Activated T-cell treated with anti-CD3 and anti-CD28 coated beads, Interleukin-2, amount 50 U/mL, for 48 hours (primary cell): ENCODE measurements around the gene CPTP.
"Not testable (repeated sequence)": the region's sequence is repeated elsewhere in the genome, so short reads cannot be mapped to it uniquely, and the experiment has no call there.

ENCODE experiments used
- DNase-seq, 2 experiments: peaks; one replicate each; pipeline ENCODE4 v3.0.0-alpha.2; 2020

The CPTP gene

DNA sequence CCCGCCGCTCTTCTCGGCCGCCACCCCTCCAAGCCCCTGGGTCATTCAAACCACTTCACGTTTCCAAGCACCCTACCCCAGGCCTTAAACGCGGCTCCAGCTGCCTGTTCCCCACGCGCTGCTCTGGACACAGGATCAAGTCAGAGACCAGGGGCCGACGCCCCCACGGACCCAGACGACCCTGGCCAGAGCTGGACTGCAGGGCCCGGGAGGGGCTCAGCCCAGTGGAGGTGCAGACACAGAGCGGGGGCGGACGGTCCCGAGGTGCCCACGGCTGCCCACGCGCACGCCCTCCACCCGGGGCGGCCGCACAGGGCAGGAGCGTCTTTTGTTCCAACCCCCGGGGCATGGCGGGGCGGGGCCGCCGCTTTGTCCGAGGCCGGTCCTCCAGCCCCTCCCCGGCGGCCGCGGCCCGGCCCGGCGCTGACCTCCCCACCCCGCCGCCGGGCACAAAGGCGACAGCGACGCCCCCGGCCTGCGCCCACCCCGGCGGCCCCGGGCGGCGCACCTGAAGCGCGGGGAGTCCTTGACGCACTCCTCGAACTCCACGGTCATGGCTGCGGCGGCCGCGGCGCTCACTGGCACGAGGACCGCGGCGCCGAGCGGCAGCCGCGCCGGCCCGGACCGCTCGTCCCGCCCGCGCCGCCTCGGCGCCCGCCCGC lies 17.2 kb upstream of the CPTP start:
- peak in 1 of 2 experiments; percentile 42 for DNase-seq

GRCh38 chr1:1307923-1308755 lies 16.5 kb upstream of the CPTP start, which contains the start of the genes ACAP3 and PUSL1:
ACAP3 (minus strand) TSS chr1:1307930; CDS start chr1:1307815, 115 bp downstream.
PUSL1 (plus strand) TSS chr1:1308597; CDS start chr1:1308644, 47 bp downstream.
- DNase-seq, result peak; percentile 93 to 94

DNA sequence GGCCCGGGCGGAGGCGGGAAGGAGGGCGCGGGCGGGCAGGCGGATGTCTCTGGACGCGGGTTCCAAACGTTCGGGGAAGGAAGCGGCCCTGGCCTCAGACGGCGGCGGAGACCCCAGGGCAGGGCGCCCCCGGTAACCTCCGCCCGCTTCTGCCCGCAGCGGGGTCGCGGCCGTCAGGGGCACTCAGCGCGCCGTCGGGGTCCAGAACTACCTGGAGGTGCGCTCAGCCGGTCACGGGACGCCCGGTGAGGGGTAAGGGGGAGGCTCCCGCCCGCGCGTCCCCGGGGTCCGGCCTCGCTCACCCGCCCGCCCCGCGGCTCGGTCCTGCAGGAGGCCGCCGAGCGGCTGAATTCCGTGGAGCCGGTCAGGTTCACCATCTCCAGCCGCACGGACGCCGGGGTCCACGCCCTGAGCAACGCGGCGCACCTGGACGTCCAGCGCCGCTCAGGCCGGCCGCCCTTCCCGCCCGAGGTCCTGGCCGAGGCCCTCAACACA lies 15.8 kb upstream of the CPTP start:
- peak in 1 of 2 experiments; percentile 45 for DNase-seq

DNA sequence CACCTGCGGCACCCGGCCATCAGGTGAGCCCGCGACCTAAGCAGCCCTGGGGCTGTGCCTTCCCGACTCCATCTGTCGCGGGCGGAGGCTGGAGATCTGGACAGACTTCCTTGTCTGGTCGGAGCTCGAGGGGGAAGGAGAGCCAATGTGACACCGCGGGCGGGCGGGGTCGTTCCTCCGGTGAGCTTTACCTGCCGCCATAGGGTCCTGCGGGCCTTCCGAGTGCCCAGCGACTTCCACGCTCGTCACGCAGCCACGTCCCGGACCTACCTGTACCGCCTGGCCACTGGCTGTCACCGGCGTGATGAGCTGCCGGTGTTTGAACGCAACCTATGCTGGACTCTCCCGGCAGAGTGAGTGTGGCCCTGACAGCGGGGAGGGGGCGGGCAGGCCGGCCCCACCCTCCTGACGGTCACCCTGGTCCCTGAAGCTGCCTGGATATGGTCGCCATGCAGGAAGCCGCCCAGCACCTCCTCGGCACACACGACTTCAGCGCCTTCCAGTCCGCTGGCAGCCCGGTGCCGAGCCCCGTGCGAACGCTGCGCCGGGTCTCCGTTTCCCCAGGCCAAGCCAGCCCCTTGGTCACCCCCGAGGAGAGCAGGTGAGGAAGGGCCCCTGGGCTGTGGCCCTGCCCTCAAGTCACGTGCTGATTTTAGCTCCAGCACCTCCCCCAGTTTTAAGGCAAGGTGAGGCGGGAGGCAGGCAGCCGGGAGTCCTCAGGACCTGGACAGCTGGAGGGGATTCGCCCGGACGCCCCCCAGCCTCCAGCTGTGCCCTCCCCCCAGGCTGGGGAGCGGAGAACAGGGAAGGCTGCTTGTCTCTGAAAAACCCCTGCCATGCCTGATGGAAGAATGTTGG lies 15.1 kb upstream of the CPTP start:
- DNase-seq, result peak; percentile 47 to 53

- DNase-seq, result no peak
These were observed 14.6 kb upstream of the CPTP start for GRCh38 chr1:1310109-1310385.

DNA sequence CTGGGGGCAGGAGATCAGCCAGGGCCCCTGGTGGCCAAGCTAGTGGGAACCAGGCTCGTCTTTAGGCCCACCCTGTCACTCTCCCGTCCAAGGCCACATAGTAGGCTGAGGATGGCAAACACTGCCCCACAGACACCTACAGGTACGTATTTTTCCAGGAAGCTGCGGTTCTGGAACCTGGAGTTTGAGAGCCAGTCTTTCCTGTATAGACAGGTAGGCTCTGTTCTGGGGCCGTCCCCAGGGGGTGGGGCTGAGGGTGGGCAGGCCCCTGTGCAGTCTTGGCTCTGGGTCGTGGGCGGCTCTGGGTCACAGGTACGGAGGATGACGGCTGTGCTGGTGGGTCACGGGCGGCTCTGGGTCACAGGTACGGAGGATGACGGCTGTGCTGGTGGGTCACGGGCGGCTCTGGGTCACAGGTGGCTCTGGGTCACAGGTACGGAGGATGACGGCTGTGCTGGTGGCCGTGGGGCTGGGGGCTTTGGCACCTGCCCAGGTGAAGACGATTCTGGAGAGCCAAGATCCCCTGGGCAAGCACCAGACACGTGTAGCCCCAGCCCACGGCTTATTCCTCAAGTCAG lies 14.0 kb upstream of the CPTP start:
- DNase-seq, result no peak

DNA sequence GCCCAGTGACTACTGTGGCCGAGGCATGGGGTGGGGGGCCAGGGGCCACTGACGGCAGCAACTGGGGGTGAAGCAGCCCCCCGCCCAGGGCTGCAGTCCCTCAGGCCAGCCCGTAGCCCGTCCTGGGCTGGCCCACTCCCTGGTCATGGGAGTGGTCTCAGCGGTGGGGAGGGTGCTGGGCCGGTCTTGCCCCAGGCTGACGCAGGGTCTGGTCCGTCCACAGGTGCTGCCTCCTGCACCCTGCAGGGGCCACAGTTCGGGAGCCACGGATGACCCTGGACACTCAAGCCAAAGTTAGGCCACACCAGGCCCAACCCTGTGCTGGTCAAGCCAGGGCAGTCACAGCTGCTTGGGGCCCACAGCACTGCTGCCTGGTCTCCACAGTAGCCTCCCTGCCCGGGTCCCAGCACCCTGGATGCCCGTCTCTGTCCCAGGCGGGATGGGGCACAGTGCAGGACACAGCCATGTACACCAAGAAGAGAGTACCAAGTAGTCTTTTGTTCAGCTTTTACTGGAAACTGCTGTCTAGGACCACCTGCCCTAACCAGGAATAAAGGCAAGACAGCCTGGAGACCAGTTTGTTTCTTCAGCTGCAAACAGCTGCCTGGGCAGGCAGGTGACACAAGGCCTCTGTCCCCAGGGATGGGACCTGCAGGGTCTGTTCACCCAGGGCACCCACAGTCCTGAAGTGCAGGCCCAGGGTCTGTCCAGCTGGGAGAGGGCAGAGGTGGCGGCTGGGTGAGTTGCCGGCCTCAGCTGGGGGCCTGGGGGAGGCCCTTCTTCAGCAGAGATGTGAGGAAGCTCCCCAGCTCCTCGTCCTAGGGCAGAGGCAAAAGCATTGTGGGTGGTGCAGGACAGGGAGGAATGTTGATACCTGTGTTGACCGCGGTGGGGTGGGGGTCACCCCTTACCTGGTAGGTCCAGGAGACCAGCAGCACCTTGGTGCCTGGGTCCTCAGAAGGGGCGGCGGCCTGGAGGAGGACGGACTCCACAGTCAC lies 13.2 kb upstream of the CPTP start:
- DNase-seq, result no peak

DNA sequence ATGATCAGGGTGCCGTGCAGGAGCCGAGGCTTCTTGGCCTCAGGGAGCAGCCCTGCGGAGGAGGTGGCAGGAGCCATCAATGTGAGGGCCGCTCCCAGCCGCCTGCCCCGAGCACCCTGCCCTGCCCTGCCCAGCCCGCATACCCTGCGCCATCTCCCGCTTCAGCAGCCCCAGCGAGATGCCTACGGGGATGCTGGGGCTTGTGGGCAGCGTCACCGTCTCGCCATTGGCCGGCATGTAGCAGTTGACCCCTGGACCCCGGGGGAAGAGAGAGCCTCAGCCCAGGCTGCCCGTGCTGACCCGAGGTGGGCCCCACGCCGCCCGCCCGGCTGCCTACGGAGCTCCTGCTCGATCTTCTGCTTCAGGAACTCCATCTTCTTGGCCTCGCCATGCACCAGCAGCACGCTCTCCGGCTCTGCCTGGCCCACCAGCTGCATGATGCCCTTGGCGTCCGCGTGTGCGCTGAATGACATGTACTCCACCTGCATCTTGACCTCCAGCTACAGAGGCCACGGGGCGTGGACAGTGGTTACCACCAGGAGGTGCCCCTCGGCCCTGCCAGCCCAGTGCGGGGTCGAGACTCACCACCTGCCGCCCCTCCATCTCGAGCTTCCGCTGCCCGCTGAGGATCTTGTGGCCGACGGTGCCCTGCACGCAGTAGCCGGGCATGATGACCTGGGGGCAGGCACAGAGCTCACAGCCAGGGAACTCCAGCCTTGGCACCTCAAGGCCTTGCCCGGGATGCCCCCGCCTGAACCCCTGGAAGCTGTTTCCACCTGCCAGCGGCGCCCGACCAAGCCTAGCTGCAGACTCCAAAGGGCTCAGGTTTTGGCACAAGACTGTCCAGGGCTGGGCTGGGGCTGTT lies 11.9 kb upstream of the CPTP start:
- DNase-seq, result no peak

- DNase-seq, result no peak
These were observed 10.9 kb upstream of the CPTP start for GRCh38 chr1:1313500-1314236.

GRCh38 chr1:1314237-1314586 lies 10.4 kb upstream of the CPTP start:
- DNase-seq, result no peak

- DNase-seq, result no peak
These were observed 9.8 kb upstream of the CPTP start for GRCh38 chr1:1314678-1315335.

GRCh38 chr1:1315435-1315954 lies 9.1 kb upstream of the CPTP start:
- no peak for DNase-seq

DNA sequence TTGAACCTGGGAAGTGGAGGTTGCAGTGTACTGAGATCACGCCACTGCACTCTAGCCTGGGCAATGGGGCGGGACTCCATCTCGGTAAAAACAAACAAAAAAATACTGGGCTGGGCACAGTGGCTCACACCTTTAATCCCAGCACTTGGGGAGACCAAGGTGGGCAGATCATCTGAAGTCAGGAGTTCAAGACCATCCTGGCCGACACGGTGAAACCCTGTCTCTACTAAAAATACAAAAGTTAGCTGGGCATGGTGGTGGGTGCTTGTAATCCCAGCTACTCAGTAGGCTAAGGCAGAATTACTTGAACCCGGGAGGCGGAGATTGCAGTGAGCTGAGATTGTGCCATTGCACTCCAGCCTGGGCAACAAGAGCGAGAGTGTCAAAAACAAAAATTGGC lies 8.4 kb upstream of the CPTP start:
- not testable (repeated sequence) for DNase-seq

- DNase-seq, result no peak
These were observed 7.2 kb upstream of the CPTP start for GRCh38 chr1:1317420-1317819.

DNA sequence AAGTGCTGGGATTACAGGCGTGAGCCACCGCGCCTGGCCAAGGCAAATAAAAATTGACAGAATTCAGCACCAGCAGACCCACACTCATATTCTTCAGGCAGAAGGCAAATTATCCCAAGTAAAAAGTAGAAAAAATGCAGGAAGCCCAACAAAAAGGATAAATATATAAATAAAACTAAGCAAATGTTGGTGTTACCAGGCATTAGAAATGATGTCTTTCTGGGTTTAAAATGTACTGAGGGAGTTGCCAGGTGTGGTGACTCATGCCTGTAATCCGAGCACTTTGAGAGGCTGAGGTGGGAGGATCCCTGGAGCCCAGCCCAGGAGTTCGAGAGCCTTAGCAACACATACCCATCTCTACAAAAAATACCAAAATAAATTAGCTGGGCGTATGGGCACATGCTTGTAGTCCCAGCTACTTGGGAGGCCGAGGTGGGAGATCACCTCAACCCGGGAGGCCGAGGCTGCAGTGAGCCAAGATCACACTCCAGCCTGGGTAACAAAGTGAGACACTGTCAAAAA lies 6.4 kb upstream of the CPTP start:
- DNase-seq, result no peak

DNA sequence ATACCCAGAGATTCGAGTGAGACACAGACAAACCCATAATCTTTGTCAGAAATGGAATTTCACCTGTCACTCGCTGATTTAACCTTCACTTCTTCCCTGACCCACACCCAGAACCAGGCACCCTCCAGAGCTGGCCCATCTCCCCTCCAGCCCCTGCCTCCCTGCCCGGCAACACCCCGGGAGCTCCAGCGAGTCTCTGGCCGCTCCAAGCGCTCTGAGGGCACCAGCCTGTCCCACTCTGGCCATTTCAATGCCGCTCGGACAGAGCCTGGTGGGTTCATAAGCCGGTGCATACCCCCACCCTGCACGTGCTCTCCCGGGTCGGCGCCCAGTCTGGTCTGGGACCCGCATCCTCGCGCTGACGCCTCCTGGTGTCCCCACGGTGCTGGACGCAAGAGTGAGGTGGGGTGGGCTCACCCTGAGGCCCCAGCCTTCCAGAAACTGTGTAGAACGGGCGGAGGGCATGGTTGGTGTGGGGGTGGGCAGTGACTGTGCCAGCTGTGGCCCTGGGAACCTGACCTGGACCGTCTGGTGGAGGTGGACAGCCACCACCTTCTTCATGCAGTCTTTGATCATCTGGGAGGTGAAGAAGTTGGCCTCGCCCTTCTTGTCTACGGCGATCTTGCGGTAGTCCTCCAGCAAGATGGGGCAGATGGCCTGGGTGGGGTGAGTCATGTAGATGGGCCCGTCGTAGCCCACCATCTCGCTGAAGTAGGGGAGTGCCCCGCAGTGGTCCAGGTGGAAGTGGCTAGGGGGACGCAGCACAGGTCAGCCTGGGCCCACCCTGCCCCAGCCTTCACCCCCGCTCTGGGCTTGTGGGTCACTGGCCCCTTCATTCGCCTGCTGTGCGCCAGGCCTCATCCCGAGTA lies 5.6 kb upstream of the CPTP start:
- DNase-seq, result no peak

DNA sequence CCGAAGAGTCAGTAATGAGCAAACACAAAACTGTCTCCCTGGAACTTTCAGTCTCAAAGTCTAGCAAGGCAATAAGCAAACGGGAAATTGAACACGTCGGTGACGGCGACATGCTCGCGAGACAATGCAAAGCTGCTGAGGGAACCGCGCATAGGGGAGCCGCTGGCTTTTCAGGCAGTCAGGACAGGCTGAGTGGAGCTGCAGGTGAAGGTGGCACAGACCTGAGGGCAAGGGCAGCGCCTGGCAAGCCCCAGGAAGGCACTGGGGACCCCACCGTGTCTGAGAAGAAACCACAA lies 5.0 kb upstream of the CPTP start:
- DNase-seq, result no peak
